Right lobe of liver (tissue), 6 donors: Measurements from ENCODE around the gene FGD5. TPM values are rescaled to one million over a fixed set of nuclear protein-coding genes. Genes with fewer than 3 reads are reported as not detected.
A peak's percentile ranks its signal among the peaks of the same experiment; 100 is the strongest.

ENCODE experiments used
- ATAC-seq, 4 donors: fragments of 200-7000 bp; cut with Tn5 transposase; one replicate each; pipeline ENCODE4 v1.9.1; 2020; ENCODE audit warnings: mild to moderate bottlenecking in 4 of 4, moderate library complexity in 4 of 4
- DNase-seq, 3 donors: peaks; one replicate each; pipeline ENCODE4 v3.0.0-alpha.2; 2020
- H3K27ac ChIP-seq, 3 donors: fragments of 200-600 bp; one replicate each; pipeline ENCODE4 v1.8.0; 2022
- H3K27me3 ChIP-seq, 2 donors: fragments of 200-600 bp; one replicate each; pipeline ENCODE4 v1.8.0; 2022
- H3K36me3 ChIP-seq, 4 donors: fragments of 200-600 bp; sonication (generic) in 1 of 4; one replicate each; pipeline versions ENCODE4 v1.5.1 to v1.8.0; 2017 to 2022; ENCODE audit warnings: control low read depth in 1 of 4
- H3K4me1 ChIP-seq, 4 donors: fragments of 200-600 bp; sonication (generic) in 1 of 4; one replicate each; pipeline versions ENCODE4 v1.5.1 to v1.8.0; 2017 to 2022; ENCODE audit warnings: control low read depth in 1 of 4
- H3K4me3 ChIP-seq, 3 donors: fragments of 200-600 bp; one replicate each; pipeline ENCODE4 v1.8.0; 2022
- H3K9me3 ChIP-seq, 4 donors: fragments of 200-600 bp; sonication (generic) in 1 of 4; one replicate each; pipeline versions ENCODE4 v1.5.1 to v1.8.0; 2017 to 2022; ENCODE audit warnings: control low read depth in 1 of 4
- POLR2A ChIP-seq: fragments of 450-650 bp; IDR thresholded peaks from one replicate; pipeline ENCODE4 v1.6.1; 2017; ENCODE audit warnings: antibody characterized with exemption, mild to moderate bottlenecking
- WGBS: methylation state at CpG from one replicate; pipeline ENCODE4 v1.1.6; 2018; ENCODE audit warnings: low coverage, low lambda C conversion rate; ENCODE audit not compliant: insufficient coverage; ENCODE audit errors: missing lambda C conversion rate; 5-methylcytosine and 5-hydroxymethylcytosine counted together
- intact Hi-C, 2 donors: fragments of 100-400 bp; cut with DNase I; formaldehyde crosslinking; loops; one replicate each; pipeline versions ENCODE4 v1.11.2 to v1.14.1; 2022
- total RNA-seq, 6 experiments: library from RNA; depleted of rRNA in 2 of 6; stranded (reverse); fragments of >200 nt in 2 of 6; fragmentation: NEBNext Ultra II Directional in 3 of 6; extraction: Animal tissue kit (Norgen Biotek cat#: 25700) in 3 of 6; gene quantifications; one replicate each; pipeline versions ENCODE4 v1.1.0 to v1.2.4, GENCODE V29; 2016 to 2023
- TF ChIP-seq, protein P1 (sequence below), 4 donors: fragments of 200-600 bp in 3 of 4; fragments of 450-650 bp in 1 of 4; IDR thresholded peaks; one replicate each; pipeline versions ENCODE4 v1.5.1 to v1.8.0; 2016 to 2022; ENCODE audit warnings: antibody characterized with exemption in 4 of 4, mild to moderate bottlenecking in 2 of 4
- donor health status: DM: no; HTN: yes; CAD: no.
- donor health status: DM: no; HTN: no; CAD: no.
- donor health status: DM: no; HTN: no; CAD: no.
- donor health status: DM: no; HTN: yes; CAD: no.
- donor health status: DM: no; HTN: yes; CAD: no.

Gene FGD5
- total RNA-seq, 6 experiments from 2014 or later, result 3.4 to 8.9 (median 5.9) TPM

GRCh38 chr3:14836049-14836468 is 17.3 kb downstream of the FGD5 start:
- intact Hi-C loops, result no loop called here
- Histone ChIP-seq H3K9me3 (no peaks in the 10 kb centered on the region), H3K27ac (no peak overlapping the region), H3K36me3 (no peaks in the 10 kb centered on the region), H3K4me3 (no peak overlapping the region), H3K4me1 (peaks cover 0 to 3% (median 0%) of the 10 kb centered on the region in 4 donors), H3K27me3 (no peaks in the 10 kb centered on the region)
- 56% methylated on average over 3 of the region's 9 CpGs for WGBS
- TF ChIP-seq, protein P1, sequence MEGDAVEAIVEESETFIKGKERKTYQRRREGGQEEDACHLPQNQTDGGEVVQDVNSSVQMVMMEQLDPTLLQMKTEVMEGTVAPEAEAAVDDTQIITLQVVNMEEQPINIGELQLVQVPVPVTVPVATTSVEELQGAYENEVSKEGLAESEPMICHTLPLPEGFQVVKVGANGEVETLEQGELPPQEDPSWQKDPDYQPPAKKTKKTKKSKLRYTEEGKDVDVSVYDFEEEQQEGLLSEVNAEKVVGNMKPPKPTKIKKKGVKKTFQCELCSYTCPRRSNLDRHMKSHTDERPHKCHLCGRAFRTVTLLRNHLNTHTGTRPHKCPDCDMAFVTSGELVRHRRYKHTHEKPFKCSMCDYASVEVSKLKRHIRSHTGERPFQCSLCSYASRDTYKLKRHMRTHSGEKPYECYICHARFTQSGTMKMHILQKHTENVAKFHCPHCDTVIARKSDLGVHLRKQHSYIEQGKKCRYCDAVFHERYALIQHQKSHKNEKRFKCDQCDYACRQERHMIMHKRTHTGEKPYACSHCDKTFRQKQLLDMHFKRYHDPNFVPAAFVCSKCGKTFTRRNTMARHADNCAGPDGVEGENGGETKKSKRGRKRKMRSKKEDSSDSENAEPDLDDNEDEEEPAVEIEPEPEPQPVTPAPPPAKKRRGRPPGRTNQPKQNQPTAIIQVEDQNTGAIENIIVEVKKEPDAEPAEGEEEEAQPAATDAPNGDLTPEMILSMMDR (IDR thresholded peaks at IDR 0.05), result no peak
- no peak for TF ChIP-seq POLR2A
- no peak for DNase-seq
- peak in 3 of 4 donors; percentile 17 to 46 (median 19) for ATAC-seq

- no peak for DNase-seq
- Histone ChIP-seq H3K4me3 (no peak overlapping the region), H3K27me3 (no peaks in the 10 kb centered on the region), H3K27ac (no peak overlapping the region), H3K9me3 (no peaks in the 10 kb centered on the region), H3K36me3 (no peaks in the 10 kb centered on the region), H3K4me1 (peaks cover 0 to 3% (median 0%) of the 10 kb centered on the region in 4 donors)
- no peak for ATAC-seq
- 72% methylated on average over 10 of the region's 15 CpGs for WGBS
- no peak for TF ChIP-seq POLR2A
- intact Hi-C loops, result no loop called here
These were observed 18.6 kb downstream of the FGD5 start for GRCh38 chr3:14837186-14837877.

DNA sequence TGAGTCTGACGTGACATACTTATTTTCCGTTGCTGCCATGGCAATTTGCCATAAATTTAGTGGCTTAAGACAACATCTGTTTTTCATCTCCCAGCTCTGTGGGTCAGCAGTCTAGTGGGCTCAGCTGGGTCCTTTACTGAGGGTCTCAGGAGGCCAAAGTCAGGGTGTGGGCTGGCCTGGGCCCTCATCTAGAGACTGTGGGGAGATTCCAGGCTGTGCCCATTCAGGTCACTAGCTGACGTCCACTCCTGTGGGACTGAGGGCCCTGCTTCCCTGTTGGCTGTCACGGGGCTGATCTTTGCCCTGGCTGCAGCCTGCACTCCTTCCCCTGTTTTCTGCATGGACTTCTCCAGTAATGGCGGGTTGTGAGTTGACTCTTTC is 19.1 kb downstream of the FGD5 start:
- Histone ChIP-seq H3K36me3 (no peaks in the 10 kb centered on the region), H3K27me3 (no peaks in the 10 kb centered on the region), H3K9me3 (no peaks in the 10 kb centered on the region), H3K4me3 (no peak overlapping the region), H3K27ac (no peak overlapping the region), H3K4me1 (peaks cover 0 to 3% (median 0%) of the 10 kb centered on the region in 4 donors)
- intact Hi-C loops, result no loop called here
- peak in 1 of 3 donors; percentile 36 for DNase-seq
- 33% methylated on average over 3 of the region's 5 CpGs for WGBS
- ATAC-seq, result peak; percentile 46 to 85 (median 71)
- TF ChIP-seq, protein P1 (IDR thresholded peaks at IDR 0.05), result no peak
- no peak for TF ChIP-seq POLR2A

GRCh38 chr3:14839236-14839635 is 20.5 kb downstream of the FGD5 start:
- Histone ChIP-seq H3K27ac (no peak overlapping the region), H3K9me3 (no peaks in the 10 kb centered on the region), H3K27me3 (no peaks in the 10 kb centered on the region), H3K4me3 (no peak overlapping the region), H3K4me1 (peaks cover 0 to 3% (median 0%) of the 10 kb centered on the region in 4 donors), H3K36me3 (no peaks in the 10 kb centered on the region)
- DNase-seq (no peak), ATAC-seq (no peak)
- TF ChIP-seq, protein P1 (IDR thresholded peaks at IDR 0.05), result no peak
- TF ChIP-seq POLR2A, result no peak
- 69% methylated on average over 4 of the region's 7 CpGs for WGBS
- intact Hi-C loops, result no loop called here

GRCh38 chr3:14841836-14842235 is 23.1 kb downstream of the FGD5 start:
- DNase-seq (no peak), ATAC-seq (no peak)
- Histone ChIP-seq H3K27me3 (no peaks in the 10 kb centered on the region), H3K27ac (no peak overlapping the region), H3K4me3 (no peak overlapping the region), H3K4me1 (no peaks in the 10 kb centered on the region), H3K9me3 (no peaks in the 10 kb centered on the region), H3K36me3 (no peaks in the 10 kb centered on the region)
- intact Hi-C loops, result no loop called here
- TF ChIP-seq, protein P1 (IDR thresholded peaks at IDR 0.05), result no peak
- no peak for TF ChIP-seq POLR2A
- WGBS, result 20% methylated on average over 1 of the region's 9 CpGs
